IPS DF 6.9 (cell line): ENCODE data around the gene SNX15.
"Not testable (repeated sequence)": the region's sequence is repeated elsewhere in the genome, so short reads cannot be mapped to it uniquely, and the experiment has no call there.

Source experiments
- DNase-seq: peaks from one replicate; pipeline ENCODE4 v3.0.0-alpha.2; 2013; ENCODE audit warnings: low read depth, low spot score
- H3K27ac ChIP-seq: one replicate; pipeline ENCODE4 v1.5.1; 2013; ENCODE audit warnings: low read length, control low read depth
- H3K27me3 ChIP-seq: 2 replicates; pipeline ENCODE4 v1.6.1; 2013; ENCODE audit warnings: mild to moderate bottlenecking, low read length; ENCODE audit not compliant: control insufficient read depth, insufficient read depth
- H3K36me3 ChIP-seq: 2 replicates; pipeline ENCODE4 v1.6.1; 2013; ENCODE audit warnings: low read length; ENCODE audit not compliant: control insufficient read depth, insufficient read depth
- H3K4me1 ChIP-seq: 2 replicates; pipeline ENCODE4 v1.6.1; 2013; ENCODE audit warnings: low read length; ENCODE audit not compliant: control insufficient read depth, insufficient read depth
- H3K4me3 ChIP-seq: 2 replicates; pipeline ENCODE4 v1.5.1; 2013; ENCODE audit warnings: mild to moderate bottlenecking, low read length
- H3K9me3 ChIP-seq: 2 replicates; pipeline ENCODE4 v1.6.1; 2013; ENCODE audit warnings: low read length, inconsistent platforms; ENCODE audit not compliant: control insufficient read depth, insufficient read depth
- WGBS: extraction: QIAGEN DNeasy Blood & Tissue Kit; methylation state at CpG from one replicate; pipeline ENCODE4 v1.1.7; 2013; ENCODE audit warnings: mixed read lengths, missing lambda C conversion rate; ENCODE audit not compliant: insufficient read length, insufficient coverage; 5-methylcytosine and 5-hydroxymethylcytosine counted together

The SNX15 gene

DNA sequence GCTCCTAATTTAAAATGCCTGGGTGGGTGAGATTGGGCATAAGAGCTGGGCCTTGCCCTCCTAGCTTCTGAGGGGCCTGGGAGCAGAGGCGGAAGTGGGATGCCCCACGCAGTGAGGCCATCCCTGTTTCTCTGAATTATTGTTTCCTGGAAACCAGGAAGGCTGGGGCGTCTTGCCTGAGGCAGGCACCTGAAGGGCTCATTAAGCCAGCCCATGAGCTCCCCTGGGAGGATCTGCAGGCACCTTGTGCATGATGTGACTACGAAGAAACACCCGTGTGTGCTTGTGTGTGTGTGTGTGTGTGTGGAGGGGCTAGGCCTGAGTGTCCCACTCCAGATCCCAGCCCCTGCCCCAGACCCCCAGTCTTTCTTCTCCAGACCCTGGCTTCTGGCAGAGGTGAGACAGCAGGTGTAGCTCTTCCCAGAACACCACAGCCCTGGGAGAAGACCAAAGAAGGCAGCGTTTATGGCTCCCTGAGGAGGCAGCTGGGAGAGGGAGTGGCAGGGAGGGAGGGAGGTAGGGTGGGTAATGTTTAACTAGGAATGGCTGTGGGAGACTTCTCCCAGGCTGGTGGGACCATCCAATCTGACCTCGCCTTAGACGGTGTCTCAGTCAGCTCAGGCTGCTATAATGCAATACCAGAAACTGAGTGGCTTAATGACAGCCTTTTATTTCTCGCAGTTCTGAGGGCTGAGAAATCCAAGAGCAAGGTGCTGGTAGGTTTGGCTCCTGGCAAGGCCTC lies 28.4 kb upstream of the SNX15 start:
- DNase-seq, result no peak
- Histone ChIP-seq H3K36me3 (no peaks in the 10 kb centered on the region), H3K27ac (no peak overlapping the region), H3K27me3 (no peaks in the 10 kb centered on the region), H3K9me3 (no peaks in the 10 kb centered on the region), H3K4me1 (peaks cover 1% of the 10 kb centered on the region; the same call in 1 of the 2 replicates), H3K4me3 (no peak overlapping the region)
- no CpG with 5 or more reads among the region's 9 CpGs for WGBS

DNA sequence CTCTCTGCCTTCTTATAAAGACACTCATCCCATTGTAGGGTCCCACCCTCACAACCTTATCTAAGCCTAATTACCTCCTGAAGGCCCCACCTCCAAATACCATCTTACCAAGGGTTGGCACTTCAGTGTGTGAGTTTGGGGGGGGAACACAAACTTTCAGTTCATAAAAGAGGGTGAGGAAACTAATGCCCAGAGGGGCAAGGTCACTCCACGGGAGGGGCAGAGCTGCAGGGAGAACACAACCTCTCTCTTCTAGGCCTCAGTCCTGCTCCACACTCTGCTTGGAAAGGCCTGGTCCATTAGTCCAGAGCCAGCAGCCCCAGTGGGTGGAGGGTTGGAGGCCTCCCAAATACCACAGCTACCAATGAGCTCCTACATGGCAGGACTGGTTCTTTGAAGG lies 27.8 kb upstream of the SNX15 start:
- Histone ChIP-seq H3K4me3 (no peak overlapping the region), H3K27ac (no peak overlapping the region)
- WGBS, result no CpG with 5 or more reads among the region's 1 CpG

GRCh38 chr11:65002706-65003105 lies 24.5 kb upstream of the SNX15 start:
- DNase-seq, result no peak

More for the DNA sequence above, 27.8 kb upstream of the SNX15 start:
- H3K27me3 ChIP-seq, result no peaks in the 10 kb centered on the region
- no peaks in the 10 kb centered on the region for H3K9me3 ChIP-seq
- no peak for DNase-seq
- no peaks in the 10 kb centered on the region for H3K36me3 ChIP-seq
- H3K4me1 ChIP-seq, result peaks cover 1% of the 10 kb centered on the region; the same call in 1 of the 2 replicates

GRCh38 chr11:65003282-65003681 lies 24.0 kb upstream of the SNX15 start:
- H3K27me3 ChIP-seq, result no peaks in the 10 kb centered on the region
- H3K4me3 ChIP-seq, result no peak overlapping the region
- no peak for DNase-seq
- no peaks in the 10 kb centered on the region for H3K36me3 ChIP-seq
- H3K9me3 ChIP-seq, result no peaks in the 10 kb centered on the region
- no CpG with 5 or more reads among the region's 7 CpGs for WGBS
- 0 out of 2 replicates have a peak, but pooled peaks cover 2% of the 10 kb centered on the region for H3K4me1 ChIP-seq
- no peak overlapping the region for H3K27ac ChIP-seq

More at GRCh38 chr11:65002706-65003105, 24.5 kb upstream of the SNX15 start:
- WGBS, result no CpG with 5 or more reads among the region's 5 CpGs
- Histone ChIP-seq H3K9me3 (no peaks in the 10 kb centered on the region), H3K27me3 (no peaks in the 10 kb centered on the region), H3K36me3 (no peaks in the 10 kb centered on the region), H3K4me1 (0 out of 2 replicates have a peak, but pooled peaks cover 2% of the 10 kb centered on the region), H3K27ac (no peak overlapping the region), H3K4me3 (no peak overlapping the region)

DNA sequence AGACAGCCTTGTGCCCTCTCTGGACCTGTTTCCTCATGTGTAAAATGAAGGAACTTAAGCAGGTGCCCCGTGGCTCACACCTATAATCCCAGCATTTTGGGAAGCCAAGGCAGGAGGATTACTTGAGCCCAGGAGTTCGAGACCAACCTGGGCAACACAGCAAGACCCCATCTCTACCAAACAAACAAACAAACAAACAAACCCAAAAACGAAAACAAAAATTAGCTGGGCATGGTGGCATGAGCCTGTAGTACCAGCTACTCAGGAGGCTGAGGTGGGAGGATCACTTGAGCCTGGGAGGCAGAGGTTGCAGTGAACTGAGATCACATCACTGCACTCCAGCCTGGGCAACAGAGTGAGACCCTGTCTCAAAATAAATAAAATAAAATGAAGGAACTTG lies 23.3 kb upstream of the SNX15 start:
- H3K27me3 ChIP-seq, H3K36me3 ChIP-seq, H3K4me1 ChIP-seq, H3K4me3 ChIP-seq, H3K9me3 ChIP-seq, H3K27ac ChIP-seq, DNase-seq: not testable (repeated sequence)
- no CpG with 5 or more reads among the region's 3 CpGs for WGBS

DNA sequence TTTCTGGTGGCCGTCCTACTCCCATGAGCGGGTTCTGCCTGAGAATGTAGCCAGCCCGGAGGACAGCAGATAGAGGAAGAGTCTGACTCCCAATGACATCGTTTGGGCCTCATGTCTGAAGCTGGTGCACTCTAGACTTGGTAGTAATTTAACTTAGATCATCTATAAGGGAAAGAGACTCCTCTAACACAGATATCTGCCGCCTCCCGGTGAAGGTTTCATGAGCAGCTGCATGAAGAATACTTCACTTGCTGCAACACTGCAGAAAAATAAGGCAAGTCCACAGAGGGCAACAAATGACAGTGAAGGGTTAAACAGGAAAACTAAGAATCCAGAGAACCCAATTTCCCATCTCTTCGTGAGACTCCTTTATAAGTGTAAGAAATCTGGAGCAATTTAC lies 19.2 kb upstream of the SNX15 start:
- H3K27me3 ChIP-seq, result no peaks in the 10 kb centered on the region
- WGBS, result no CpG with 5 or more reads among the region's 7 CpGs
- no peak overlapping the region for H3K27ac ChIP-seq
- no peaks in the 10 kb centered on the region for H3K9me3 ChIP-seq
- DNase-seq, result no peak
- H3K36me3 ChIP-seq, result no peaks in the 10 kb centered on the region
- no peak overlapping the region for H3K4me3 ChIP-seq
- peaks cover 2% of the 10 kb centered on the region; the same call in 1 of the 2 replicates for H3K4me1 ChIP-seq

GRCh38 chr11:65008873-65009272 lies 18.4 kb upstream of the SNX15 start:
- no CpG with 5 or more reads among the region's 2 CpGs for WGBS
- Histone ChIP-seq H3K27ac (no peak overlapping the region), H3K4me1 (peaks cover 2% of the 10 kb centered on the region; the same call in 1 of the 2 replicates), H3K27me3 (no peaks in the 10 kb centered on the region), H3K9me3 (no peaks in the 10 kb centered on the region), H3K36me3 (no peaks in the 10 kb centered on the region), H3K4me3 (no peak overlapping the region)
- DNase-seq, result no peak

GRCh38 chr11:65013130-65013887 lies 13.9 kb upstream of the SNX15 start:
- H3K4me1 ChIP-seq, result no peaks in the 10 kb centered on the region; the same call in 1 of the 2 replicates
- peak overlapping the region; percentile 54; the same call in 1 of the 2 replicates for H3K4me3 ChIP-seq
- H3K27ac ChIP-seq, result no peak overlapping the region
- no CpG with 5 or more reads among the region's 22 CpGs for WGBS
- peak; percentile 64 for DNase-seq
- H3K9me3 ChIP-seq, result no peaks in the 10 kb centered on the region
- H3K27me3 ChIP-seq, result no peaks in the 10 kb centered on the region
- H3K36me3 ChIP-seq, result peaks cover 1% of the 10 kb centered on the region

DNA sequence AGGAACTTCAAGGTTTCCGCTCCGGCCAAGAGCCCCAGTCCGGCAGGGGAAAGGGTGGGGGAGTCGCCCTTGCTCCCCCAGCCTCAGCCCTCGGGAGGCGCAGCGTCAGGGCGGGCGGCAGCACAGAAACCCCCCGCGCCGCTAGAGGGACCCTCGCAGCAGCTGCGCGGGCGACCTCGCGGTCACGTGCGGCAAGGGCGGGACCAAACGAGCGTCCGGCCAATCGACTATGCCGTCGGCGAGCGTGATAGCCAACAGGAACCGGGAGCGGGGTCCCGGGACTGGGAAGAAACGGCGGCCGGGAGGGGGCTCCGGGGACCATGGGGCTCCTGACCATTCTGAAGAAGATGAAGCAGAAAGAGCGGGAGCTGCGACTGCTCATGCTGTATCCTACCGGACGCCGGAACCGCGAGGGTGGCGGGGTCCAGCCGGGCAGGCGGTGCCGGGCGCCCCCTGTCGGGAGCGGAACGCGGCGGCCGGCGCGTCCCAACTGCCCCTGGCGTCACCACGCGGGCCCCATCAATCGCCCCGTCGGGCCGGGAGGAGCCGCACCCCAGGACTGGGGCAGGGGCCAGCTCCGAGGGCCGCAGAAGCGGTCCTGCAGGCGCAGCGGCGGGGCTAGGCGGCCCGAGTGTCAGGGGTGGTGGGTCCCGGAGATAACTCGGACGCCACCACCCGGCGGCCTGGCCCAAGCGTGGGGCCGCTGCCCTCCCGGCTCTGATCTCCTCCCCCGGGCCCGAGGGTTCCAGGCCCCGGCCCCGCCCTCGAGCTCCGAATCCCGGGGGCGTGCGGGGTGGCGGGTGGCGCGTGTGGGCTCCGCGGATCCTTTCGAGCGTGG lies 13.1 kb upstream of the SNX15 start, which contains the start of gene ARL2:
ARL2 (plus strand) TSS at position 273 of the 838 bp plus-strand sequence; CDS start at position 321, 48 bp downstream.
- peaks cover 8% of the 10 kb centered on the region for H3K36me3 ChIP-seq
- no peaks in the 10 kb centered on the region for H3K9me3 ChIP-seq
- no peaks in the 10 kb centered on the region for H3K27me3 ChIP-seq
- no CpG with 5 or more reads among the region's 96 CpGs for WGBS
- peak; percentile 84 for DNase-seq
- H3K27ac ChIP-seq, result no peak within 1 kb of the TSS
- peak within 1 kb of the TSS; percentile 54; the same call in 1 of the 2 replicates for H3K4me3 ChIP-seq
- no peaks in the 10 kb centered on the region; the same call in 1 of the 2 replicates for H3K4me1 ChIP-seq
